Measurements from ENCODE around the gene COMMD10.

Gene COMMD10

GRCh38 chr5:116281309-116281708 lies 196.5 kb downstream of the COMMD10 start:
- in situ Hi-C loops (cut with HindIII; ENCODE audit: low sequenced_read_pairs), result no loop called here

GRCh38 chr5:116288524-116288923 lies 203.7 kb downstream of the COMMD10 start:
- in situ Hi-C loops (cut with HindIII; ENCODE audit: low sequenced_read_pairs), result no loop called here

- in situ Hi-C loops (cut with HindIII; ENCODE audit: low sequenced_read_pairs), result no loop called here
Observed at GRCh38 chr5:116289276-116289675, 204.5 kb downstream of the COMMD10 start.

GRCh38 chr5:116291271-116291670 lies 206.4 kb downstream of the COMMD10 start:
- in situ Hi-C loops (cut with HindIII; ENCODE audit: low sequenced_read_pairs), result no loop called here

- in situ Hi-C loops (cut with HindIII; ENCODE audit: low sequenced_read_pairs), result no loop called here
Observed at GRCh38 chr5:116292321-116292720, 207.5 kb downstream of the COMMD10 start.

GRCh38 chr5:116296335-116297072 lies 211.7 kb downstream of the COMMD10 start:
- in situ Hi-C loops (cut with HindIII; ENCODE audit: low sequenced_read_pairs), result no loop called here

- in situ Hi-C loops (cut with HindIII; ENCODE audit: low sequenced_read_pairs), result no loop called here
Observed at GRCh38 chr5:116297296-116297814, 212.5 kb downstream of the COMMD10 start.

GRCh38 chr5:116299746-116300640 lies 215.2 kb downstream of the COMMD10 start:
- in situ Hi-C loops (cut with HindIII; ENCODE audit: low sequenced_read_pairs), result no loop called here

- in situ Hi-C loops (cut with HindIII; ENCODE audit: low sequenced_read_pairs), result no loop called here
Observed at GRCh38 chr5:116301110-116301509, 216.3 kb downstream of the COMMD10 start.

- in situ Hi-C loops (cut with HindIII; ENCODE audit: low sequenced_read_pairs), result no loop called here
Observed at GRCh38 chr5:116303340-116303739, 218.5 kb downstream of the COMMD10 start.

- in situ Hi-C loops (cut with HindIII; ENCODE audit: low sequenced_read_pairs), result no loop called here
Observed at GRCh38 chr5:116303810-116304209, 219.0 kb downstream of the COMMD10 start.

GRCh38 chr5:116305899-116306298 lies 221.1 kb downstream of the COMMD10 start:
- in situ Hi-C loops (cut with HindIII; ENCODE audit: low sequenced_read_pairs), result no loop called here

- in situ Hi-C loops (cut with HindIII; ENCODE audit: low sequenced_read_pairs), result no loop called here
Observed at GRCh38 chr5:116306846-116307245, 222.0 kb downstream of the COMMD10 start.

- in situ Hi-C loops (cut with HindIII; ENCODE audit: low sequenced_read_pairs), result no loop called here
Observed at GRCh38 chr5:116308391-116308790, 223.6 kb downstream of the COMMD10 start.

- in situ Hi-C loops (cut with HindIII; ENCODE audit: low sequenced_read_pairs), result no loop called here
Observed at GRCh38 chr5:116313366-116313765, 228.5 kb downstream of the COMMD10 start.

- in situ Hi-C loops (cut with HindIII; ENCODE audit: low sequenced_read_pairs), result no loop called here
Observed at GRCh38 chr5:116315531-116315930, 230.7 kb downstream of the COMMD10 start.

- in situ Hi-C loops (cut with HindIII; ENCODE audit: low sequenced_read_pairs), result no loop called here
Observed at GRCh38 chr5:116318091-116318854, 233.4 kb downstream of the COMMD10 start.

- in situ Hi-C loops (cut with HindIII; ENCODE audit: low sequenced_read_pairs), result no loop called here
Observed at GRCh38 chr5:116320486-116320885, 235.7 kb downstream of the COMMD10 start.

GRCh38 chr5:116329503-116329902 lies 244.7 kb downstream of the COMMD10 start:
- in situ Hi-C loops (cut with HindIII; ENCODE audit: low sequenced_read_pairs), result no loop called here

- in situ Hi-C loops (cut with HindIII; ENCODE audit: low sequenced_read_pairs), result no loop called here
Observed at GRCh38 chr5:116340799-116341198, 256.0 kb downstream of the COMMD10 start.
